Measurements from ENCODE around the gene FBXO38.

The FBXO38 gene

DNA sequence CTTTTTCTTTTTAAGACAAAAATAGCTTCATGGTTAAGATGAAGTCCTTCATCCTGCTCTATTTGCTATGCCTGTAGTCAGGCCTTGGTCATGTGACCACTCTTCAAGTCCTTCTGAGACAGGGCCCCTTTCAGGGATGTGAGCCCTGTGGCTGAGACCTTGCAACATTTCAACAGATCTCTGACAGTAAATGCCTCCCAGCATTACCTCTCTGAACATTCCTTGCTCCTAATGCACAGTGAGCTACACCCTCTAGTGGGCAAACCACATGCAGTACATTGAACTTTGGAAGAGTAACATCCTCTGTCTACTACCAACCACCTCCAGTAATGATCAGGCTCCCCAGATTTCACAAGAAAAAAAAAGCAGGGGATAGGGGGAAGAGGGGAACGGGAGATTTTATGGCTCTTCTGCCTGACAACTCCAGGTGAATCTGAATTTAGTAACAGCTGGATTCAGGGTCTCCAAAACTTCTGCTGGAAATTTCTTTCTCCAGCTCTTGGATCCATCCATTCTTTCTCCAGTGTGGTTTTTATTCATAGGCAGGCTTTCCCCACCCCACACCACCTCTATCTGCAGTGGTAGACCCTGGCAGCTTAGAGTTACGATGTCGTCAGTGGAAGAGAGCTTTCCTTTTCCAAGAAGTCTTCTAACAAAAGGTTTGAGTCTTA lies 8.9 kb upstream of the FBXO38 start:
- TF ChIP-seq, protein P1, sequence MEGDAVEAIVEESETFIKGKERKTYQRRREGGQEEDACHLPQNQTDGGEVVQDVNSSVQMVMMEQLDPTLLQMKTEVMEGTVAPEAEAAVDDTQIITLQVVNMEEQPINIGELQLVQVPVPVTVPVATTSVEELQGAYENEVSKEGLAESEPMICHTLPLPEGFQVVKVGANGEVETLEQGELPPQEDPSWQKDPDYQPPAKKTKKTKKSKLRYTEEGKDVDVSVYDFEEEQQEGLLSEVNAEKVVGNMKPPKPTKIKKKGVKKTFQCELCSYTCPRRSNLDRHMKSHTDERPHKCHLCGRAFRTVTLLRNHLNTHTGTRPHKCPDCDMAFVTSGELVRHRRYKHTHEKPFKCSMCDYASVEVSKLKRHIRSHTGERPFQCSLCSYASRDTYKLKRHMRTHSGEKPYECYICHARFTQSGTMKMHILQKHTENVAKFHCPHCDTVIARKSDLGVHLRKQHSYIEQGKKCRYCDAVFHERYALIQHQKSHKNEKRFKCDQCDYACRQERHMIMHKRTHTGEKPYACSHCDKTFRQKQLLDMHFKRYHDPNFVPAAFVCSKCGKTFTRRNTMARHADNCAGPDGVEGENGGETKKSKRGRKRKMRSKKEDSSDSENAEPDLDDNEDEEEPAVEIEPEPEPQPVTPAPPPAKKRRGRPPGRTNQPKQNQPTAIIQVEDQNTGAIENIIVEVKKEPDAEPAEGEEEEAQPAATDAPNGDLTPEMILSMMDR (conservative IDR thresholded peaks at IDR 0.05; ENCODE audit: low read depth, low read length) = peak; percentile 89
- no peak overlapping the region for H3K4me3 ChIP-seq (ENCODE audit: low read depth, low read length)
- peak; percentile 90 for DNase-seq (ENCODE audit: low read depth)

DNA sequence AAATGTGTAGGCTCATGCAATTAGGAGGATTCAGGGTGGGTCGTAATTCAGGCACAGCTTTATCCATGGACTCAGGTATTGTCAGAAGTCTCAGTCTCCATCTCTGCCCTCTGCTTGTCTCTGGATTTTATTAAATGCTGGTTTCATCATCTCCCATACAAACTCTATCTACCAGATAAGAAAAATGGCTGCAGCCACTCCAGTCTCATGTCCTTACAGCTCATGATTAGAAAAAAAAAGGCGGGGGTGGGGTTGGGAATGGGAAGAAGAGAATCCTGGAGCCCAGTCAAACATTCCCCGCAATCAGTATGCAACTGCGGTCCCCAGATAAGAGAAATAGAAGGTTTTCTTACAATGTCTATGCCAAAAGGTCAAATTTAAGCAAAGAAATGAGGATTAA lies 7.6 kb upstream of the FBXO38 start:
- DNase-seq (ENCODE audit: low read depth) = no peak
- H3K4me3 ChIP-seq (ENCODE audit: low read depth, low read length) = no peak overlapping the region
- TF ChIP-seq, protein P1 (conservative IDR thresholded peaks at IDR 0.05; ENCODE audit: low read depth, low read length) = no peak

DNA sequence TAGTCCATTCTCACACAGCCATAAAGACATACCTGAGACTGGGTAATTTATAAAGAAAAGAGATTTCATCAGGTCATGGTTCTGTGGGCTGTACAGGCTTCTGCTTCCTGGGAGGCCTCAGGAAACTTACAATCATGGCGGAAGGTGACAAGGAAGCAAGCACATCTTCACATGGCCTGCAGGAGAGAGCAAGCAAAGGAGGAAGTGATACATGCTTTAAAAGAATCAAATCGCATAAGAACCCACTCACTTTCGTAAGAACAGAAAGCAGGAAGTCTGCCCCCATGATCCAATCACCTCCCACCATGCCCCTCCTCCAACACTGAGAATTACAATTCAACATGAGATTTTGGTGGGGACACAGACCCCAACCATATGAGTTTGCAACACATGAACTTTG lies 5.1 kb upstream of the FBXO38 start:
- no peak for DNase-seq (ENCODE audit: low read depth)
- H3K4me3 ChIP-seq (ENCODE audit: low read depth, low read length) = no peak overlapping the region
- TF ChIP-seq, protein P1 (conservative IDR thresholded peaks at IDR 0.05; ENCODE audit: low read depth, low read length) = no peak

DNA sequence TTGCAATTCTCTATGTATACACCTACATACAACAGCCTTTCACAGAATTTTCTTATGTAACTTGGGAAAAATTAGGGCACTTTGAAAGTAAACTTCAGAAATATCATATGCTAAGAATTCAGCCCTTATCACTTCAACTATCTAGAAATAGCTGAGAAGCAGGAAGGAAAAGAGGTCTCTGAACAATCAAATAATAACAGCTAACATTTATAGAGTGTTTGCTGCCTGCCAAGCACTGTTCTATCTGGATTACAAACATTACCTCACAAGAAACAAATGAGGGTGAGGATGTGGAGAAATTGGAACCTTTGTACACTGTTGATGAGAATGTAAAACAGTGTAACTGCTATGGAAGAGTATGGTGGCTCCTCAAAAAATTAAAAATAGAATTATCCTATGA lies 4.4 kb upstream of the FBXO38 start:
- DNase-seq (ENCODE audit: low read depth) = no peak
- TF ChIP-seq, protein P1 (conservative IDR thresholded peaks at IDR 0.05; ENCODE audit: low read depth, low read length) = no peak
- H3K4me3 ChIP-seq (ENCODE audit: low read depth, low read length) = no peak overlapping the region

DNA sequence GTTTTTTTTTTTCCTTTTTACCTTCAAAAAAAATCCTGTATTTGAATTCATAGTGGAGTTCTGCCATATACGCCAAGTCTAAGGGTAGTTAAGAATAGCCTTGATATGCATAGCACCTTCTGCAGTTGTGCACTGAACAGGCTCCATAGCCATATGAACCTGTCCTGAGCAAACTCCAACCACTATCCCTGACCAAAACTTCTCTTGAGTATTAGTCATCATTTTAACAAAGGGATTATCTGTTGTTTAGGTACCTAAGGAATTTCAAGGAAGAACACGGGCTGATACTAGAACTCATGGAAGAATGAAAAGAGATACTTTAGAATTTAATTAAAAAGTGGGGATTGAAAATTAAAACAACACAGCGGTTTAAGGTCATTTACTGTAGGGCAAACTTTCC lies 1.9 kb upstream of the FBXO38 start:
- TF ChIP-seq, protein P1 (conservative IDR thresholded peaks at IDR 0.05; ENCODE audit: low read depth, low read length) = no peak
- no peak overlapping the region for H3K4me3 ChIP-seq (ENCODE audit: low read depth, low read length)
- no peak for DNase-seq (ENCODE audit: low read depth)

DNA sequence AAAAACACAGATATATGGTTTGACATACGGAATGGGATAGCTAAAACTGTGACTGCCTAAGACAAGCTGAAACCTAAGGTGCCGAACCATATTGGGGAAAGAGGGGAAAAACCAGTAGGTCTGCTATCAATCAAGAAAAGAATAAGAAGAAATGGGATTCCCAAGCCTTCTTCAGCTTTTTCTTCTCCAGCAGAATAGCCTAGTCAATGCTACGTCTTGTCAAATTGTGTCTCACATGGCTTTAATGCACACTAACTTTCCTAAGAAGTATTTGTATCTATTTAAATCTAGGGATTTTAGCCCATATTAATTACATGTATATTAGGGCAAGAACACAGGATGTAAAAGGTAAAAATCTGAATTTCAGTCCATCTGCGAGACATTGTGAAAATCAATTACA lies 797 bp upstream of the FBXO38 start:
- peak overlapping the region; percentile 88 for H3K4me3 ChIP-seq (ENCODE audit: low read depth, low read length)
- peak; percentile 5 for DNase-seq (ENCODE audit: low read depth)
- TF ChIP-seq, protein P1 (conservative IDR thresholded peaks at IDR 0.05; ENCODE audit: low read depth, low read length) = no peak

DNA sequence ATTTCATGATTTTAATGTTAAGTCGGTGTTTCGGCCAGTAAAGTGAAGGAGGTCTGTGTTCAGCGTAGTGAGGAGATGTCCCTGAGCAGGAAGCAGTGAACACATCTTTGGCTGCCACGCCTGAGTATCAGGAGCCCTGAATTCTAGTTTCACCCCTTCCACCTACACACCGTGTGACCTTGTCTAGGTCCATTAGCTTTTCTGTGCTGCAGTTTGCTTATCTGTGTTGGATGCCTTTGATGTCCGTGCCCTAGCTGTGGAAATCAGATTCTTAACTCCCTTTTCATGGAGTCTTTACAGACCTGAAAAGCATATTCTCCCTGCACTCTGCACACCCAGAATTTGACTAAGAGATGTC lies 601 bp downstream of the FBXO38 start:
- DNase-seq (ENCODE audit: low read depth) = no peak
- TF ChIP-seq, protein P1 (conservative IDR thresholded peaks at IDR 0.05; ENCODE audit: low read depth, low read length) = no peak
- H3K4me3 ChIP-seq (ENCODE audit: low read depth, low read length) = peak overlapping the region; percentile 88

Measured in choroid plexus epithelial cell (primary cell).